Stimulated activated CD8-positive, alpha-beta memory T cell treated with anti-CD3 and anti-CD28 coated beads, Interleukin-15, amount 100 ng/mL, for 24 hours (primary cell): ENCODE data around the gene SLC22A2.
A peak's percentile ranks its signal among the peaks of the same experiment; 100 is the strongest.
"Not testable (repeated sequence)": the region's sequence is repeated elsewhere in the genome, so short reads cannot be mapped to it uniquely, and the experiment has no call there.

Source experiments
- DNase-seq: peaks from one replicate; pipeline ENCODE4 v3.0.0-alpha.2; 2020; ENCODE audit warnings: low read depth

The SLC22A2 gene

DNA sequence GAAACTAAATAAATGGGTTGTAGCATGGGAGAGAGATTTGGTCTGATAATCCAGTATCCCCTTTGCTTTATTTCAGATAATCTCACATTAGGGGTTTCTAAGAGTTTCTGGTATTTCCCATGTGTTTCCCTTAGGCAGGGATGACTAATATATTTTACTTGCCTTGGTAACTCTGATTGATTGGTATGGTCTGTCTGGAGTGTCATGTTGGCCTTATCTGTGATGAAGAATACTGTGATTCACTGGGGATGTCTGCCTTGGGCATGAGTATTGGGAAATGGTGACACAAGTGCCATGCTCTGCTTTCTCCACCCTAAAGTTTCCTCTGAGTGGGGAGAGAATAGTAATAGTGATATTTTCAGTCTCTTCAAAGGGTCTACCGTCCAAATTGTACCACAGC is 10.1 kb downstream of the SLC22A2 start:
- no peak for DNase-seq

DNA sequence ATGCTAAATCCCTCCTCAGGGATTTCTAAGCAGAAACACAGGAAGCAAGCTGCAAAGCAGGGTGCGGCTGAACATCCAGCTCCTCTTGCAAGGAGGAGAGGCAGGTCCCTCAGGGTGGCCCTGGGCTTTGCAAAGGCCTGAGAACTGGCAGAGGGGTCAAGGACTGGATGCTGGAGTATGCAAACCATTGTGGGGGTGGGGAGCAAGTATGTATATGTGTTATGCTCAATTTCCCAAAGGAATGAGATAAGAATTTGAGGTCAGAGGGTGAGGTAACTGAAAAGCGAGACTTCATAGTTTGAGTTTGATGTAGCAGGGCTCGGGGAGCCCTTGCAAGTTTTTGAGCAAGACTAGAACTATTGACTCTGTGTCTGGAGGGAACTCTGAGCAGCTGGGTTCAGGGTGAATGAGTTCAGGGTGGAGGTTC is 11.2 kb downstream of the SLC22A2 start:
- no peak for DNase-seq

DNA sequence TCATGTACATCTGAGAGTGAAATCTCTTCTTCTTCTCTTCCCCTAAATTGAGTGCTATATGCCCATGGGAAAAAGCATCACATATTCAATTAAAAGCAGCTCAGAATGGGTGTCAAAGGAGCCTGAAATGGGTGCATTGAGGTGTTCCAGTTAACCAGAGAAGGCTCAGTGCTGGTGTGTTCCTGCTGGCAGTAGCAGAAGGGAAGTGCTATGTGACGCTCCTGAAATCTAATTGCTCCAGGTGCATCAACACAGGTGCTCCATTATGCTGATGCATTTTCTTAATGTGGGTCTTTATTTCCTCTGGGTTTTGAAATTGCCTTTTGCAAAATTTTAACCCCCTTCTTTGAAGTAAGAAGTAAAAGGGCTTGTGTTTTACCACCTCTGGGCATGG is 17.9 kb downstream of the SLC22A2 start:
- no peak for DNase-seq

DNA sequence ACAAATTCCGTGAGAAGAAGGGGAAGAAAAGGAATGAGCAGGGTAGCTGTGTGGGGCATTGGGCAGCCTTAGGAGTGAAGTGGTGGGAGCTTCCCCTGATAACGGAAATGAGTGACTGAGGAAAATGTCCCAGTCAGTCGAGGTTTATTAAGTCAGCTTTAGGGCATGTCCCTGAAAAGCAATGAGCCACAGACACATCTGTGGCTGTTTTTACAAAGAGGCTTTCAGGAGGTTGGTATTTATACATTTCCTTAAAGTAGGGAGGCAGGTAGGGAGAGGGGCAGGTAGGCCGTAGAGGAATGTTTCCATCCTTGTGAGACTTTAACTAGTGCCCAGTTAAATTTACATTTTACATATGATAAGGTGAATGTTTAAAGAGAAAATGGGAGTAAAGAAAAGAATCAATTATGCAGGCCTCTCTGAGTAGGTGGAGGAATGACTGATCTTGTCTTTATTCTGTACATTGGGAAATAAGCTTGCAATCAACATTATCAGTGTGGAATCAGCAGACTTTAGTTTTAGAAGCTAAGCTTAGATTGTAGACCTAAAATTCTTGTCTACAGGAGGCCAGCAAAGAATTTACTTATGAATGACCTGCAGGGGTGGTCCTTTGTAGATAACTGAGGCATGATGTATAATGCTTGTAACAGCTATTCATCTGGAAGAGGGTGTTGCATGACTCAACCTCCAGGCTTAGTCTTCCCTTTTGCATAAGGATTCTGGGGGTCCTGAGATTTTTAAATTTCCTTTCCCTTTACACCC is 18.5 kb downstream of the SLC22A2 start:
- DNase-seq = no peak

DNA sequence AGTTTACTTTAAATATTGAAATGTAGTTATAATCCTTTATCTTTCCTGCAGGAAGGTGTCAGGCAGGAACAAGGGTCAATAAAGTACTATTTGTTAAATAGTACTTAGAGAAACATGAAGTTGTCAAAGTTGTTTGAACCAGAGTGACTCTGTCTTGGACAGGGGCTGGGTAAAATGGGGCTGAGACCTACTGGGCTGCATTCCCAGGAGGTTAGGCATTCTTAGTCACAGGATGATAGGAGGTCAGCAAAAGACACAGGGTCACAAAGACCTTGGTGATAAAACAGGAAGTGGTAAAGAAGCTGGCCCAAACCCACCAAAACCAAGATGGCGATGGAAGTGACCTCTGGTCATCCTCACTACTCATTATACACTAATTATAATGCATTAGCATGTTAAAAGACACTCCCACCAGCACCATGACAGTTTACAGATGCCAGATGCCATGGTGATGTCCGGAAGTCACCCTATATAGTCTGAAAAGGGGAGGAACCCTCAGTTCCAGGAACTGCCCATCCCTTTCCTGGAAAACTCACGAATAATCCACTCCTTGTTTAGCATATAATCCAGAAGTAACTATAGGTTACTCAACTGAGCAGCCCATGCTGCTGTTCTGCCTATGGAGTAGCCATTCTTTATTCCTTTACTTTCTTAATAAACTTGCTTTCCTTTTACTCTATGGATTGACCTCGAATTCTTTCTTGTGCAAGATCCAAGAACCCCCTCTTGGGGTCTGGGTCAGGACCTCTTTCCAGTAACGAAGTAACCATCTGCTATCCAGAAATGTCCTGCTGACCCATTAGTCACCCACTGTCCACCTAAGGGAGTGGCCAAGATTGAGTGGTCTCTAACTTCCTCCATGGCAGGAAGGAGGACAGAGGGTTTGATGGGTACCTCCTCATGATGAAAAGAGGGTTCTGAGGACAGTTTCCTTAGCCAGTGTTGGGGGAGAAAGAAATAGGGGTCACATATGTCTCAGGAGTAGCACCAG is 19.6 kb downstream of the SLC22A2 start:
- no peak for DNase-seq

DNA sequence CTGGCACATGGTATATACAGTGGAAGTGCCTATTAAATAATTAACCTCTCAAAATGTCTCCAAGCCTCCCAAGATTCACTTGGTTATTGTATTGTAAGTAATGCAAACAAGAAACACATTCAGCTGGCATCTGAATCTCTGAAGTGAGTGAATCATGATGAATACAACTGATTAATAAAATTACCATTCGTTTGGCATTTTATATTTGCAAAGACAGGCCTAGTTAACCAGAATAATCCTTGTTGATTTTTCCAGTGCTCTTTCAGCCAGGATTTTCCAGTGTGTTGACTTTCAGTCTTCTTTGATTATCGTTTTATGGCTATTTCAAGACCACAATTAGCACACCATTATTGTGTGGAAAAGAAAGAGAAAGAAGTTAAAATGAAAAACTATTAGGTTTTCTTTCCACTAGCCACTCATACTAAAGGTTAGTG is 20.3 kb downstream of the SLC22A2 start:
- DNase-seq = no peak

DNA sequence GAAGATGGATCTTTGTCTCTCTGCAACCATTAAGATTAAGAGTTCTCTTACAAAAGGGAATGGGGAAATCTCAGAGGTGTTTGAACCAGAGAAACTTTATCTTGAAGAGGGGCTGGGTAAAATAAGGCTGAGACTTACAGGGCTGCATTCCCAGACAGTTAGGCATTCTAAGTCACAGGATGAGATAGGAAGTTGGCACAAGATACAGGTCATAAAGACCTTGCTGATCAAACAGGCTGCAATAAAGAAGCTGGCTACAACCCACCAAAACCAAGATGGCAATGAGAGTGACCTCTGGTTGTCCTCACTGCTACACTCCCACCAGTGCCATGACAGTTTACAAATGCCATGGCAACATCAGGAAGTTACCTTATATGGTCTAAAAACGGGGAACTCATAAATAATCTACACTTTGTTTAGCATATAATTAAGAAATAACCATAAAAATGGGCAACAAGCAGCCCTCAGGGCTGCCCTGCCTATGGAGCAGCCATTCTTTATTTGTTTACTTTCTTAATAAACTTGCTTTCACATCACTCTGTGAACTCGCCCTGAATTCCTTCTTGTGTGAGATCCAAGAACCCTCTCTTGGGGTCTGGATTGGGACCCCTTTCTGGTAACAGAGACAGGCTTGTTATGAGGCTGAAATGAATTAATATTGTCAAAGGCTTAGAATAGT is 20.9 kb downstream of the SLC22A2 start:
- not testable (repeated sequence) for DNase-seq

DNA sequence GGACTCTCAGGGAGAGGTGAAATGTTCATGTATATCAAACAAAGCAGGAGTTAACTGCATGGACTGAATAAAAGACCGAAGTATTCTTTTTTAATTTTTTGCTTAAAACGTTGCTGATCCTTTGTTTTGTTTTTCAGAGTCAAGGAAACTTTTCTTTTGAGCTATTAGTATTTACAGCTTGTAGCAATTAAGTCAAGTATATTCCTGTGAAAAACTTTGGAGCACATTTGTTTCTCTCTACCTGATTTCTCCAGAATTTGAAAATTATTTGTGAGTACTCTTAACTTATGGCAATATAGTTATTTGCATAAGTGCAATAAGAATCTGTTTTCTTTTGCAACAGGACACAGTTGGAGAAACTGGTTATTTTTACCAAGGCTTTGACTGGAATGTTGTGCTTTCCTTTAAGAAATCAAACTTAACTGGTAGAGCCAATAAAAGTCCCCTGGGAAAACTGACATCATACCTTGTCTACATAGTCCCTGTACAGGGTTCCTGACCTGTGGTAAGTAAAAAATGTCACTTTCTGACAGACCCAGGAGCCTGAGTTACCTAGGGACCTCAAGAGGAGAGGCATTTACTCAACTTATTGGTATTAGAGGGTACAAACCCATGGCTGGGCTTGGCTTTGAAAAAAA is 22.3 kb downstream of the SLC22A2 start:
- DNase-seq = not testable (repeated sequence)

DNA sequence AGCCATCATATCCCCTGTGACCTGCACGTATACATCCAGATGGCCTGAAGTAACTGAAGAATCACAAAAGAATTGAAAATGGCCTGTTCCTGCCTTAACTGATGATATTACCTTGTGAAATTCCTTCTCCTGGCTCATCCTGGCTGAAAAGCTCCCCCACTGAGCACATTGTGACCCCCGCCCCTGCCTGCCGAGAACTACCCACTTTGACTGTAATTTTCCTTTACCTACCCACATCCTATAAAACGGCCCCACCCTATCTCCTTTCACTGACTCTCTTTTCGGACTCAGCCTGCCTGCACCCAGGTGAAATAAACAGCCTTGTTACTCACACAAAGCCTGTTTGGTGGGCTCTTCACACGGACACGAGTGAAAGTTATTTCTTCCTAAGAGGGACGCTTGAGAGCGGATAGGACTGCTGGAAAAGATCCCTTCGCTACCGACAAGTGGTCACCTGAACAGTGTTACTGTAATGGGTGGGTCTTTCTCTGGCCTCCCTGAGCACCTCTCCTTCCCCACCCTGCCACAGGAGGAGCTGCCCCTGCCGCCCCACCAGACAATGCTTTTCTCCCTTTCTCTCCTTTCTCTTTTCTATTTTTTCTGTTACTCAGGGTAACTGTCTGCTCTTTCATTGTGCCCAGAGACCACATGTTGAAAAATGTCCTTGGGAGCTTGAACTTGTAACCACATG is 24.5 kb downstream of the SLC22A2 start:
- not testable (repeated sequence) for DNase-seq

DNA sequence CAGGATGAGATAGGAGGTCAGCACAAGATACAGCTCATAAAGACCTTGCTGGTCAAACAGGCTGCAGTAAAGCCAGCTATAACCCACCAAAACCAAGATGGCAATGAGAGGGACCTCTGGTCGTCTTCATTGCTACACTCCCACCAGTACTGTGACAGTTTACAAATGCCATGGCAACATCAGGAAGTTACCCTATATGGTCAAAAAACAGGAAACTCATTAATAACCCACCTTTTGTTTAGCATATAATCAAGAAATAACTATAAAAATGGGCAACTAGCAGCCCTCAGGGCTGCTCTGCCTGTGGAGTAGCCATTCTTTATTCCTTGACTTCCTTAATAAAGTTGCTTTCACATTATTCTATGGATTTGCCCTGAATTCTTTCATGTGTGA is 30.9 kb downstream of the SLC22A2 start:
- DNase-seq = no peak

DNA sequence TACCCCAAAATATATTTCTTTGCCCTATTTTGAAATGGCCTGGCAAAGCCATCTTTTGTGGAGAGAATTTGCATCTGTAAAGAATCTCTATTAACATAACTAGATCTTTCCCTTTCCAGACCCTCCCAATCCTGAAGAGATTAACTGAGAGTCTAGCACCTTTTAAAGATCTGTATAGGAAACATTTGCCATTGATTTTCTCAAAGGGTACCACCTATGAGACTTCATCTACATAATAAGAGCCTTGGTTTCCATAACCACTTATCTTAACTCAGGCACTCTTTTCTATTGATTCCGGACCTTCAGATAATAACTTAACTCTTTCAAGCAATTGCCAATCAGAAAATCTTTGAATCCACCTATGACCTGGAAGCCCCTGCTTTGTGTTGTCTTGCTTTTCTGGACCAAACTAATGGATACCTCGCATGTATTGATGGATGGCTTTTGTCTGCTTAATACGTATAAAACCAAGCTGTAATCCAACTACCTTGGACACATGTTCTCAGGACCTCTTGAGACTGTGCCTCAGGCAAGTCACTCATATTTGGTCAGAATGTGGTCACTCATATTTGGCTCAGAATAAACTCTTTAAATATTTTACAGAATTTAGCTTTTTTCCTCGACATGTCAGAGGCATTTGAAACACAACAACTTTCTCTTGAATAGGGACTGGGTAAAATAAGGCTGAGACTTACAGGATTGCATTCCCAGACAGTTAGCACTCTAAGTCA is 31.4 kb downstream of the SLC22A2 start:
- DNase-seq = no peak

DNA sequence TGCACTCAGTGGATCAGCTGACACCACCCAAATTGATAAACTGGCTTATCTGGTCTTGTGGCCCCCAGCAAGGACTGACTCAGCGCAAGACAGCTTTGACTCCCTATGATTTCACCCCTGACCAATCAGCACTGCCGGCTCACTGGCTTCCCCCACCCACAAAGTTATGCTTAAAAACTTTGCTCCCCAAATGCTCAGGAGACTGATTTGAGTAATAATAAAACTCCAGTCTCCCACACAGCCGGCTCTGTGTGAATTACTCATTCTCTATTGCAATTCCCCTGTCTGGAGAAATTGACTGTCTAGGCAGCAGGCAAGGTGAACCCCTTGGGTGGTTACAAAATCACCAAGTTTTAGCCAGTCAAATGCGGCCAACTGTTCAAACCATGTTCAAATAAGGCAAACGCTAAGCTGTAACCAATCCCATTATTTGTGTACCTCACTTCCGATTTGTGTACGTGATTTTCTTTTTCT is 32.5 kb downstream of the SLC22A2 start:
- peak; percentile 2 for DNase-seq

DNA sequence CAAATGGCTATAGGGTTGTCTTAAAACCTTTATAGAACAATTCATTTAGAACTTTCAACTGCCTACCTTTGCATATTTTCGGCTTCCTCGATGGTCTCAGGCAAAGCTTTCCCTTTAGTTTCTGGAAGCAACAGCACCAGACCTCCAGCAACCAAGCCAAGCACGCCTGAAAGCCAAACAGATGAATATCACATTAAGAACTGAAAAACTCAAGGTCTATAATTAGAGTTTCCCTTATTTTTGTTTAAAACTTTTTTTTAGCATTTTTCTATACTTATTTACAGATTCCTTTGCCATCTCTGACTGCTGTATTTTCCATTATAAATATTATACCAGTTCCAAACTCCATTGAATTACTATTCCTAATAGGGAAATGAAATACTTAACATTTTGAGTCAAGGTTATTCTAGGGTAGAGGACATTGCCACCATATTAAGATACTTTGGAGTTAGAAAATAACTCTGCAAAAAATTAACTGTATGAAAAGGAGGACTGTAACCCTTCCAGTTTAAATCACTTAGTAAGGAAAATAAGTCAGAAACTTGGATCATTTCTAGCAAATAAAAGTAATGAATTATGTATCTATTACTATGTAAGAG is 33.9 kb downstream of the SLC22A2 start:
- no peak for DNase-seq

DNA sequence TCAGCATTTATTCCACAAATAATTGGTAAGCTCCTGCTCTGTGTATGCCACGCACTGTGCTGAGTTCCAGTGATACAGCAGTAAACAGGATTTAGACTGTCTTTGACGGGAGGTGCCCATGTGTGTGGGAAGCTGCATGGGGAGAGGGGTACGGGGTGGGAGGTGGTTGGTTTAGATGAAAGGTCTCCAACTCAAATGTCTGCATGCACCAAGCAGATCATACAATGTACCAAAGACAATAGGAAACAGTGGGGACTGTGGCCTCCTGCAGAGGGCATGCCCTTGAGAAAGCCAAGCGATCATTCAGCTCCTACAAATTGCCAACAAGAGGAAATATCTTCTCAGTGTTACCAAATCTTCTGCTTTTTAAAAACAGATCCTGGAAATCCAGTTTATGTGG is 36.1 kb downstream of the SLC22A2 start:
- no peak for DNase-seq

DNA sequence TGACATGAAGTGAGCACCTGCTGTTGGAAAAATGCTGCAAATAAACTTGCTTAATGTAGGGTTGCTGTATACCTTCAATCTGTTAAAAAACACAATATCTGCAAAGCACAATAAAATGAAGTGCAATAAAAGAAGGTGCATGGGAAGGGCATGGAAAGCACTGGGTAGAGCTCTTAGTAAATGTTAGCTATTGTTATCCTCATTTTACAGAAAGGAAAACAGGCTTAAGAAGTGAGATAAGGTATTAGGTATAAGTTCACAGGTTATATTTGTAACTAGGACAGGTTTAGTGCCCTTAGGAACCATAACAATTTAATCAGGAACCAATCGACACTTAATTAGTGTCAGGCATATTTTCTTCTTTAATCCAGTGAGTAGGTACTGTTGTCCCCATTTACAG is 36.7 kb downstream of the SLC22A2 start:
- no peak for DNase-seq

DNA sequence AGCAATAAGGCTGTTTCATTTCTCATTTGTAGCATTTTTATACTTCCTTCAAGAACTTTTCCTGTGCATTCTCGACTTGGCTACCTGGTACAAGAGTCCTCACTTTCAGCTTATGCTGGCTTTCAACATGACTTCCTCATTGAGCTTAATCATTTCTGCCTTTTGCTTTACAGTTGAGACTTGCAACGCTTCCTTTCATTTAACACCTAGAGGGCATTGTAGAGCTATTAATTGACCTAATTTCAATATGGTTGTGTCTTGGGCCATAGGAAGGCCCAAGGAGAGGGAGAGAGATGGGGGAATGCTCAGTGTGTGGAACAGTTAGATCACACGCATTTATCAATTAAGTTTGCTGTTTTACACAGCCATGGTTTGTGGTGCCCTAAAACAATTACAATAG is 37.2 kb downstream of the SLC22A2 start:
- no peak for DNase-seq

DNA sequence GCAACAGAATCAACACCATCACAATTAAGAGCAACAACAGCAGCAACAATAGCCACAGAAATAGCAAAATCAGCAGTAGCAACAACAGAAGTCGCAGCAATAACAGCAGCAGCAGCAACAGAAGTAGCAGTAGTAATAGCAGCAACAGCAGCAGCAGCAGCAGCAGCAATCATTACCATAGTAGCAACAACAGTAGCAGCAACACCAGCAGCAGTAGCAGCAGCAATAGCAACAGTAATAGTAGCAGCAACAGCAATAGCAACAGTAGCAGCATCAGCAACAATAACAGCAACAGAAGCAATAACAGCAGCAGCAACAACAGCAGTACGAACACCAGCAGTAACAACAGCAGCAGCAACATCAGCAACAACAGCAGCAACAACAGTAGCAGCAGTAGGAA is 39.8 kb downstream of the SLC22A2 start:
- no peak for DNase-seq

DNA sequence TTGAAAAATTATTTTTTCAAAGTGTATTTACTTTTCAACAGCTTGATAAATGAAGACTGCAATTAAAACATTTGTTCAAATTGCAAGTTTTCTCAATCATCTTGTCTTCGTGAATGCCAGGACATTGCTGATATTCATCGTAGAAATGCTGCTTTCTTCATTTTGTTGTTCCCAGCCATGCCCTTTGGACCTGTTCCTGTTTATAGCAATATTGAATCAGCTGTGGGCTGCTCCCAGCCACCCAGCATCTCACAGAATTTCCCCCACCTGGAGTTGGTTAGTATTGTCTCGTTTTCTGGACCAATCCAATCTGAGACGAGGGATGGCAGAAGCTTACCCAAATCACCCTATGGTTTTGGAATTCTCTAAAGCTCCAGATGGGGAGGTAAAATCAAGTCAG is 40.8 kb downstream of the SLC22A2 start:
- no peak for DNase-seq

DNA sequence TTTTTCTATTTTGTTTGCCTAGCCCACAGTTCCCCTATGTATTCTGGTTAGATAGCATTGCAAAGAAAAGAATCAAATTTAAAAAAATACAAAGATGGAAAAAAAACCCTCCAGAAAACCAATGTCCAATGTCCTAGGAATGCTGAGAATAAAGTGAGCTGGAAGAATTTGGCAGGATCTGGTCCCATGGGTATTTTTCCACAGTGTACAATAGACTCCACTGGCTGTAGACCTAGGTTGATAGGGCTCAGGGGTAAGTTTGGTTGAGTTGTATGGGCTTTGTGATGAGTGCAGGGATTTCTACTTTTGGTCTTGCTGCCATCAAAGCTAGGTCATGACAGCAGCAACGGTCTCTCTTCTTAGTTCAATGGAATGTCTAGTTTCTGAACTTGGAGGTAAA is 41.5 kb downstream of the SLC22A2 start:
- no peak for DNase-seq

DNA sequence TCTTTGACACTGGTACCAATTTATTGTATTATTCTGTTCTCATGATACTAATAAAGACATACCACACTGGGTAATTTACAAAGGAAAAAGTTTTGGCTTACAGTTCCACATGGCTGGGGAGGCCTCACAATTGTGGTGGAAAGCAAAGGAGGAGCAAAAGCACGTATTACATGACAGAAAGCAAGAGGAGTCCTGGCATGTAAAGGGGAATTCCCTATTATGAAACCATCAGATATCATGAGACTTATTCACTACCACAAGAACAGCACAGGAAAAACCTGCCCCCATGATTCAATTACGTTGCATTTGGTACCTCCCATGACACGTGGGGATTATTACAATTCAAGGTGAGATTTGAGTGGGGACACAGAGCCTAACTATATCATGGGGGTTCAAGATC is 43.4 kb downstream of the SLC22A2 start:
- DNase-seq = no peak
